Liver (tissue), 3 donors: ENCODE results near the gene FAM161A.

Experiments used
- CTCF ChIP-seq: fragments of 150-350 bp; IDR thresholded peaks from 2 replicates; pipeline ENCODE4 v1.5.1; 2017; ENCODE audit warnings: improper control_type of control experiment, low read depth, low read length; ENCODE audit not compliant: missing input control
- FOXA1 ChIP-seq: IDR thresholded peaks from 2 replicates; pipeline ENCODE4 v1.6.1; 2016; ENCODE audit warnings: antibody characterized with exemption
- GABPA ChIP-seq, 2 donors: IDR thresholded peaks in 1 of 2; conservative IDR thresholded peaks in 1 of 2; 2 replicates each; pipeline ENCODE4 v1.6.1; 2016; ENCODE audit warnings: antibody characterized with exemption in 2 of 2, mild to moderate bottlenecking in 1 of 2, moderate library complexity in 1 of 2
- HNF4A ChIP-seq, 2 donors: conservative IDR thresholded peaks; 2 replicates each; pipeline ENCODE4 v1.6.1; 2016; ENCODE audit warnings: antibody characterized with exemption in 2 of 2, mild to moderate bottlenecking in 2 of 2
- REST ChIP-seq: IDR thresholded peaks from 2 replicates; pipeline ENCODE4 v1.6.1; 2016; ENCODE audit warnings: antibody characterized with exemption, mild to moderate bottlenecking
- TF ChIP-seq, protein P1 (sequence below): IDR thresholded peaks from 2 replicates; pipeline ENCODE4 v1.6.1; 2016; ENCODE audit warnings: antibody characterized with exemption
- donor health status: healthy.
- donor health status: healthy.

DNA sequence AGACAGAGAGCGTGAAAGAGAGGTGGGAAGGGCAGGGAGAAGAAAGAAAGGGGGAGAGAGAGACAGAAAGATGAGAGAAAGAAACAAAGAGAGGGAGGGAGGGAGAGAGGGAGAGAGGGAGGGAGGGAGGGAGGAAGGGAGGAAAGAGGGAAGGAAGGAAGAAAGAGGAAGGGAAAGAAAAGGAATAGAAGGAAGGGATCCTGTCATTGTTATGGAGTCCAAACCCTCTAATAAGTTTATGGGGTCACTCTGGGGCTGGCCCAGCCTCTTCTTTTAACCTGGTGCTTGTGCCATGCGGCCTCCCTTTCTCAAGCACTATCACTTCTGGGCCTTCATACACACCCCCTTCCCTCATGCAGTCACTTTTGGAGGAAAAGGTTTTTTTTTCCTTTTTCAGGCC is 58.5 kb downstream of the FAM161A start:
- no peak for TF ChIP-seq CTCF
- TF ChIP-seq REST = no peak
- TF ChIP-seq, protein P1, sequence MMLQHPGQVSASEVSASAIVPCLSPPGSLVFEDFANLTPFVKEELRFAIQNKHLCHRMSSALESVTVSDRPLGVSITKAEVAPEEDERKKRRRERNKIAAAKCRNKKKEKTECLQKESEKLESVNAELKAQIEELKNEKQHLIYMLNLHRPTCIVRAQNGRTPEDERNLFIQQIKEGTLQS = no peak
- no peak for TF ChIP-seq FOXA1
- no peak for TF ChIP-seq HNF4A (conservative IDR thresholded peaks at IDR 0.05)
- no peak for TF ChIP-seq GABPA (IDR thresholded peaks at IDR 0.05 in 1 of 2, conservative IDR thresholded peaks at IDR 0.05 in 1 of 2)
